Mesothelial cell of epicardium (in vitro differentiated cells): Measurements from ENCODE around the gene ANGPT4. TPM values are rescaled to one million over a fixed set of nuclear protein-coding genes. Genes with fewer than 3 reads are reported as not detected.

Experiments used
- DNase-seq, 2 experiments: peaks; one replicate each; pipeline ENCODE4 v3.0.0; 2021; ENCODE audit warnings: low spot score in 2 of 2; ENCODE audit not compliant: unreplicated experiment in 2 of 2
- H3K27ac Mint-ChIP-seq: 2 replicates; pipeline ENCODE4 v1.8.0; 2021; ENCODE audit warnings: mixed read lengths
- H3K27me3 Mint-ChIP-seq: 2 replicates; pipeline ENCODE4 v1.8.0; 2021; ENCODE audit warnings: low read depth, mixed read lengths
- H3K36me3 Mint-ChIP-seq: 2 replicates; pipeline ENCODE4 v1.8.0; 2021; ENCODE audit warnings: mixed read lengths
- H3K4me1 Mint-ChIP-seq: 2 replicates; pipeline ENCODE4 v1.8.0; 2021; ENCODE audit warnings: mixed read lengths
- H3K4me3 Mint-ChIP-seq: 2 replicates; pipeline ENCODE4 v1.8.0; 2021; ENCODE audit warnings: mild to moderate bottlenecking, moderate library complexity, mixed read lengths
- H3K9me3 Mint-ChIP-seq: 2 replicates; pipeline ENCODE4 v1.8.0; 2021; ENCODE audit warnings: mixed read lengths
- total RNA-seq: library from RNA; stranded (reverse); gene quantifications from 3 replicates; pipeline ENCODE4 v1.2.1, GENCODE V29; 2021
- TF ChIP-seq, protein P1 (sequence below): fragments of 200-600 bp; sonication (generic); IDR thresholded peaks from one replicate; pipeline ENCODE4 v1.5.0; 2021; ENCODE audit warnings: antibody characterized with exemption; ENCODE audit not compliant: unreplicated experiment

Gene ANGPT4
- total RNA-seq, 1 donor from 2014 or later, result 0.31 TPM

DNA sequence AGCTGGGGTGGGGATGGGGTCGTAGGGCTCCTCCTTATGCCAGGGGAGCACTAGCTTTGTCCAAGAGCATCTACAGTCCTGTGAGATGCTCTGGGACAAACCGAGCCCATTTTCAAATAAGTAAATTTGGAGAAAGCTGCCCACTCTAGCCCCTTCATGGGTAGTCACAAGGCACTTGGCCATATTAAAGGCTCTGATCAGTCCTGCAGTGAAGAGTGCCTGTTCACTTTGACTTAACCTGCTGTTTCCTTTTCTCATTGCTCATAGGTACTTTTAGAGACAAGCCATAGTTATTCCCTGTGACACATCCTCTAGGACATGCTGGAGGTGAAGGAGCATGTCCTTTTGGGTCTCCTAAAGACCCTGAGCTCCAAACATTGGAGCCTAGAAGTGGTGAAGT is 44.2 kb downstream of the ANGPT4 start:
- peaks cover 37% of the 10 kb centered on the region for H3K27me3 Mint-ChIP-seq
- no peak overlapping the region for H3K27ac Mint-ChIP-seq
- DNase-seq, result no peak
- H3K4me1 Mint-ChIP-seq, result peaks cover 5% of the 10 kb centered on the region
- TF ChIP-seq, protein P1, sequence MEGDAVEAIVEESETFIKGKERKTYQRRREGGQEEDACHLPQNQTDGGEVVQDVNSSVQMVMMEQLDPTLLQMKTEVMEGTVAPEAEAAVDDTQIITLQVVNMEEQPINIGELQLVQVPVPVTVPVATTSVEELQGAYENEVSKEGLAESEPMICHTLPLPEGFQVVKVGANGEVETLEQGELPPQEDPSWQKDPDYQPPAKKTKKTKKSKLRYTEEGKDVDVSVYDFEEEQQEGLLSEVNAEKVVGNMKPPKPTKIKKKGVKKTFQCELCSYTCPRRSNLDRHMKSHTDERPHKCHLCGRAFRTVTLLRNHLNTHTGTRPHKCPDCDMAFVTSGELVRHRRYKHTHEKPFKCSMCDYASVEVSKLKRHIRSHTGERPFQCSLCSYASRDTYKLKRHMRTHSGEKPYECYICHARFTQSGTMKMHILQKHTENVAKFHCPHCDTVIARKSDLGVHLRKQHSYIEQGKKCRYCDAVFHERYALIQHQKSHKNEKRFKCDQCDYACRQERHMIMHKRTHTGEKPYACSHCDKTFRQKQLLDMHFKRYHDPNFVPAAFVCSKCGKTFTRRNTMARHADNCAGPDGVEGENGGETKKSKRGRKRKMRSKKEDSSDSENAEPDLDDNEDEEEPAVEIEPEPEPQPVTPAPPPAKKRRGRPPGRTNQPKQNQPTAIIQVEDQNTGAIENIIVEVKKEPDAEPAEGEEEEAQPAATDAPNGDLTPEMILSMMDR, result no peak
- no peaks in the 10 kb centered on the region for H3K9me3 Mint-ChIP-seq
- no peaks in the 10 kb centered on the region for H3K36me3 Mint-ChIP-seq
- no peak overlapping the region for H3K4me3 Mint-ChIP-seq

DNA sequence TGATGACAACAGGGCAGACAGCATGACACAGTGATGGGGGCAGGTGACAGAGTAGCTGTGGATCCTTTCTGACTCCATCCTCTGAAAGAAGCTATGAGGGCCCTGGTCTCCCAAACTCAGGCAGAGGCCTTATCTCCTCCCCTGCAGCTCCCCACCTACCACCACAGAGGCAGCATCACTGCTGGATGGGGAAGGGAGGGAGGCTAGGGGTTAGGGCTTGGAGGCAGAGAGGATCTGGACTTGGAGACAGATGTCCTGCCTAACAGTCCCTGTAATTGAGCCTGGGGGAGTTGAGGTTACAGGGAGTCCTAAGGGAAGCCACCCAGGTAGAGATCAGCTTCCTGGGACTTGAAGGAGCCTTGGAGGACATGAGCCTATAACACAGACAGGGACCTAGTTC is 44.7 kb downstream of the ANGPT4 start:
- peaks cover 5% of the 10 kb centered on the region for H3K4me1 Mint-ChIP-seq
- TF ChIP-seq, protein P1, result no peak
- peaks cover 37% of the 10 kb centered on the region for H3K27me3 Mint-ChIP-seq
- H3K9me3 Mint-ChIP-seq, result no peaks in the 10 kb centered on the region
- no peak for DNase-seq
- H3K4me3 Mint-ChIP-seq, result no peak overlapping the region
- H3K27ac Mint-ChIP-seq, result no peak overlapping the region
- no peaks in the 10 kb centered on the region for H3K36me3 Mint-ChIP-seq

- Mint-ChIP-seq H3K27me3 (peaks cover 44% of the 10 kb centered on the region), H3K4me3 (no peak overlapping the region), H3K4me1 (peaks cover 5% of the 10 kb centered on the region), H3K36me3 (no peaks in the 10 kb centered on the region), H3K27ac (no peak overlapping the region), H3K9me3 (no peaks in the 10 kb centered on the region)
- DNase-seq, result no peak
- TF ChIP-seq, protein P1, result no peak
Observed at GRCh38 chr20:870758-871157, 45.4 kb downstream of the ANGPT4 start.

GRCh38 chr20:869606-870005 is 46.5 kb downstream of the ANGPT4 start:
- H3K27me3 Mint-ChIP-seq, result peaks cover 50% of the 10 kb centered on the region
- H3K4me1 Mint-ChIP-seq, result peaks cover 5% of the 10 kb centered on the region
- DNase-seq, result no peak
- no peak overlapping the region for H3K4me3 Mint-ChIP-seq
- H3K27ac Mint-ChIP-seq, result no peak overlapping the region
- TF ChIP-seq, protein P1, result no peak
- no peaks in the 10 kb centered on the region for H3K9me3 Mint-ChIP-seq
- H3K36me3 Mint-ChIP-seq, result no peaks in the 10 kb centered on the region

- H3K27ac Mint-ChIP-seq, result no peak overlapping the region
- no peaks in the 10 kb centered on the region for H3K9me3 Mint-ChIP-seq
- H3K4me3 Mint-ChIP-seq, result no peak overlapping the region
- TF ChIP-seq, protein P1, result no peak
- no peaks in the 10 kb centered on the region for H3K36me3 Mint-ChIP-seq
- H3K27me3 Mint-ChIP-seq, result peaks cover 58% of the 10 kb centered on the region
- no peak for DNase-seq
- H3K4me1 Mint-ChIP-seq, result peaks cover under 1% of the 10 kb centered on the region
Observed at GRCh38 chr20:868279-868678, 47.9 kb downstream of the ANGPT4 start.

- no peaks in the 10 kb centered on the region for H3K36me3 Mint-ChIP-seq
- TF ChIP-seq, protein P1, result no peak
- H3K9me3 Mint-ChIP-seq, result no peaks in the 10 kb centered on the region
- H3K4me3 Mint-ChIP-seq, result no peak overlapping the region
- H3K27me3 Mint-ChIP-seq, result peaks cover 42% of the 10 kb centered on the region
- H3K27ac Mint-ChIP-seq, result no peak overlapping the region
- H3K4me1 Mint-ChIP-seq, result no peaks in the 10 kb centered on the region
- no peak for DNase-seq
Observed at GRCh38 chr20:865440-865839, 50.7 kb downstream of the ANGPT4 start.
